Activated B cell treated with CpG ODN at 0.5 μM for 24 hours (primary cell): ENCODE data around the gene ASB2. TPM values are rescaled to one million over a fixed set of nuclear protein-coding genes. Genes with fewer than 3 reads are reported as not detected.

Experiments
- ATAC-seq: fragments of 200-7000 bp; cut with Tn5 transposase; one replicate; pipeline ENCODE4 v1.10.0; 2021; ENCODE audit warnings: low read depth, mild to moderate bottlenecking, moderate library complexity
- CTCF ChIA-PET: fragments of 350-600 bp; sonication (Branson Sonifier 250); formaldehyde crosslinking; loops from one replicate; lab custom pipeline; 2021; ENCODE audit warnings: antibody characterized with exemption; lab: Charles Lee
- POLR2A ChIA-PET: fragments of 350-600 bp; sonication (Branson Sonifier 250); formaldehyde crosslinking; loops from one replicate; lab custom pipeline; 2021; ENCODE audit warnings: antibody characterized with exemption; lab: Charles Lee
- DNase-seq: peaks from one replicate; pipeline ENCODE4 v3.0.0; 2022
- H3K27ac Mint-ChIP-seq: one replicate; pipeline ENCODE4 v1.8.0; 2020; ENCODE audit warnings: mixed read lengths
- H3K27me3 Mint-ChIP-seq: one replicate; pipeline ENCODE4 v1.8.0; 2021; ENCODE audit warnings: mixed read lengths
- H3K36me3 Mint-ChIP-seq: one replicate; pipeline ENCODE4 v1.8.0; 2021; ENCODE audit warnings: low read depth, mixed read lengths
- H3K4me1 Mint-ChIP-seq: one replicate; pipeline ENCODE4 v1.8.0; 2021; ENCODE audit warnings: mixed read lengths
- H3K4me3 Mint-ChIP-seq: one replicate; pipeline ENCODE4 v1.8.0; 2020; ENCODE audit warnings: mild to moderate bottlenecking, mixed read lengths
- H3K9me3 Mint-ChIP-seq: one replicate; pipeline ENCODE4 v1.8.0; 2020; ENCODE audit warnings: mixed read lengths
- intact Hi-C: fragments of 100-400 bp; cut with micrococcal nuclease; formaldehyde crosslinking; loops from one replicate; pipeline ENCODE4 v1.15.1; 2024
- total RNA-seq: library from RNA; stranded (reverse); gene quantifications from 2 replicates; pipeline ENCODE4 v1.2.3, GENCODE V29; 2022
- TF ChIP-seq, protein P1 (sequence below): fragments of 200-600 bp; IDR thresholded peaks from one replicate; pipeline ENCODE4 v1.8.0; 2022; ENCODE audit warnings: antibody characterized with exemption, mild to moderate bottlenecking

The ASB2 gene, protein sequence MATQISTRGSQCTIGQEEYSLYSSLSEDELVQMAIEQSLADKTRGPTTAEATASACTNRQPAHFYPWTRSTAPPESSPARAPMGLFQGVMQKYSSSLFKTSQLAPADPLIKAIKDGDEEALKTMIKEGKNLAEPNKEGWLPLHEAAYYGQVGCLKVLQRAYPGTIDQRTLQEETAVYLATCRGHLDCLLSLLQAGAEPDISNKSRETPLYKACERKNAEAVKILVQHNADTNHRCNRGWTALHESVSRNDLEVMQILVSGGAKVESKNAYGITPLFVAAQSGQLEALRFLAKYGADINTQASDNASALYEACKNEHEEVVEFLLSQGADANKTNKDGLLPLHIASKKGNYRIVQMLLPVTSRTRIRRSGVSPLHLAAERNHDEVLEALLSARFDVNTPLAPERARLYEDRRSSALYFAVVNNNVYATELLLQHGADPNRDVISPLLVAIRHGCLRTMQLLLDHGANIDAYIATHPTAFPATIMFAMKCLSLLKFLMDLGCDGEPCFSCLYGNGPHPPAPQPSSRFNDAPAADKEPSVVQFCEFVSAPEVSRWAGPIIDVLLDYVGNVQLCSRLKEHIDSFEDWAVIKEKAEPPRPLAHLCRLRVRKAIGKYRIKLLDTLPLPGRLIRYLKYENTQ
- 2.7 and 3.1 TPM in 2 replicates for total RNA-seq

DNA sequence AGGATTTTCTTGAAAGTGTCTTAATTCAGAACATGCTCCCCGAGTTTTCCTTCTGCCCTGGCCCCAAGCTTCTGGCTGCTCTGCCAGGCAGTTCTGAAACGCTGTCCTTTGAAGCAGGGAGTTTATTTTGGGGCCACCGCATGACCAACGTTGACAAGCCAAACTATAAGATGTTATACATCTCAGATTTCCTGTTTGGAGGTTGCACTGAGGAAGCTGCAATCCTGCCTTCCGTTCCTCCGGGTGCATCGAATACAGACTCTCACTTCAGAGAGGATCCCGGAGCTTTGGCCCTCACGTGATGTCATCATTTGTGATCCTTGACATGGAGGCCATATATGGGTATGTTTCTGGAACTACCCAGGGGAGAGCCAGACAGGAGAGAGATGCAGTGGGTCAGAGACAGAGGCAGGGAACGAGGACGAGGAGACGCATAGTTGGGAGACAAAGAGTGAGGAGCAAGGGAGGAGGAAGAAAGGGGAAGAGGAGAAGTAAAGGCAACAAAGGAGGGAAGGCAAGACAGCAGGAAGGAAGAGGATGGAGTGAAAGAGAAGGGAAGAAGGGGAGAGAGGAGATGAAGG lies at the start of gene ASB2:
Gene ASB2, minus strand, starts transcription at position 94 of the 581 bp plus-strand sequence. CDS start 12,031 bp downstream, outside the sequence.
- ChIA-PET CTCF (interaction anchor here (13.3 kb wide), 1 partner anchor 38 kb away, joined by 498 read pairs; no protein-coding TSS in a partner anchor), POLR2A (interaction anchor here (1.8 kb wide), 1 partner anchor 9 kb away, joined by 4 read pairs; no protein-coding TSS in a partner anchor)
- no peak within 1 kb of the TSS for H3K27ac Mint-ChIP-seq
- peaks cover 47% of the 10 kb centered on the region for H3K4me1 Mint-ChIP-seq
- H3K9me3 Mint-ChIP-seq = no peaks in the 10 kb centered on the region
- no peak for ATAC-seq
- H3K36me3 Mint-ChIP-seq = no peaks in the 10 kb centered on the region
- peaks cover 26% of the 10 kb centered on the region for H3K27me3 Mint-ChIP-seq
- H3K4me3 Mint-ChIP-seq = peak within 1 kb of the TSS; percentile 52
- intact Hi-C loops = loop anchor here (10.0 kb wide), 1 partner anchor 772 kb away; the partner anchor contains the start of genes GON7 and UBR7
- TF ChIP-seq, protein P1, sequence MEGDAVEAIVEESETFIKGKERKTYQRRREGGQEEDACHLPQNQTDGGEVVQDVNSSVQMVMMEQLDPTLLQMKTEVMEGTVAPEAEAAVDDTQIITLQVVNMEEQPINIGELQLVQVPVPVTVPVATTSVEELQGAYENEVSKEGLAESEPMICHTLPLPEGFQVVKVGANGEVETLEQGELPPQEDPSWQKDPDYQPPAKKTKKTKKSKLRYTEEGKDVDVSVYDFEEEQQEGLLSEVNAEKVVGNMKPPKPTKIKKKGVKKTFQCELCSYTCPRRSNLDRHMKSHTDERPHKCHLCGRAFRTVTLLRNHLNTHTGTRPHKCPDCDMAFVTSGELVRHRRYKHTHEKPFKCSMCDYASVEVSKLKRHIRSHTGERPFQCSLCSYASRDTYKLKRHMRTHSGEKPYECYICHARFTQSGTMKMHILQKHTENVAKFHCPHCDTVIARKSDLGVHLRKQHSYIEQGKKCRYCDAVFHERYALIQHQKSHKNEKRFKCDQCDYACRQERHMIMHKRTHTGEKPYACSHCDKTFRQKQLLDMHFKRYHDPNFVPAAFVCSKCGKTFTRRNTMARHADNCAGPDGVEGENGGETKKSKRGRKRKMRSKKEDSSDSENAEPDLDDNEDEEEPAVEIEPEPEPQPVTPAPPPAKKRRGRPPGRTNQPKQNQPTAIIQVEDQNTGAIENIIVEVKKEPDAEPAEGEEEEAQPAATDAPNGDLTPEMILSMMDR = no peak
- no peak for DNase-seq

DNA sequence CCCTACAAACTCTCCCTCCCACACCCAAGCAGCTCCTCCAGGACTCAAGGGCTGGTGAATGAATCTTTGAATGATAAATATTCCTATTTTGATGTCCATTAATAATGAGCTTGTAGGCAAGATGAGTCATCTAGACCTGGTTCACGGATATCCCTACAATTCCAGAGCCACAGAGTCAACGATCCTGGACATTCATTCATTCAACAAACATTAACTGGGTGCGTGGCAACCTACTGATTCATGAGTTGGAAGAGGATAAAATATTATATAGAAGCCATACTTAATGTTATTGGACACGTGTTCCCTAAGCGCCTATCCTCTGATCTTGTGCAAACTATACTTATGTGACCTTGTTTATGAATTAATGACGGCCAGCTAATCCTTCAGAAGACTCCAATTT lies 49.4 kb upstream of the ASB2 start:
- Mint-ChIP-seq H3K27me3 (peaks cover 29% of the 10 kb centered on the region), H3K27ac (no peak overlapping the region), H3K36me3 (no peaks in the 10 kb centered on the region), H3K9me3 (no peaks in the 10 kb centered on the region), H3K4me3 (peak overlapping the region; percentile 78), H3K4me1 (peaks cover 5% of the 10 kb centered on the region)
- ATAC-seq = no peak
- TF ChIP-seq, protein P1 = no peak
- DNase-seq = no peak
- POLR2A ChIA-PET = interaction anchor here (0.6 to 1.5 kb wide), 2 partner anchors 40 to 55 kb away, joined by 4 read pairs; partner anchors contain the start of genes DDX24 and IFI27L1
- CTCF ChIA-PET = interaction anchor here (0.9 to 1.3 kb wide), 5 partner anchors 11 to 155 kb away, joined by 3 to 5 read pairs (median 3); no protein-coding TSS in a partner anchor
- intact Hi-C loops = loop anchor here (1.0 kb wide), 2 partner anchors 54 to 56 kb away; partner anchors contain the start of genes DDX24 and IFI27L1

DNA sequence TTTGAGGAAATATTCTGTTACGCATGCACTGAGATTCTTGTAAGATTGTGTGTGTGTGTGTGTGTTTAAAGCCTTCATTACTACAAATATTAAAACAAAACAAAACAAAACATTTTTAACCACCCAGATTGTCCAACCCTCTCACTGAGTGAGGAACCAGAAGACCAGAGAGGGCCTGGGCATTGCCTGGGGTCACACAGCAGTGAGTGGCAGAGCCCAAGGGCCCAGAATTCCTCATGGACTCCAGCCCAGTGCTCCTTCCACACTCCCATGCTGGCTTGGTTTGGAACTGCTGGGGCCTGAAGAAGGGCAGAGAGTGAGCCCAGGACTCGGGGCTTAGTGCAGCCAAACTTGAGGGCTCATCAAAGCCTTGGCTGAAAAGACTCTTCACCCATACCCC lies 48.2 kb upstream of the ASB2 start:
- H3K36me3 Mint-ChIP-seq = no peaks in the 10 kb centered on the region
- H3K9me3 Mint-ChIP-seq = no peaks in the 10 kb centered on the region
- no peak for ATAC-seq
- ChIA-PET CTCF (interaction anchor here (1.3 kb wide), 1 partner anchor 156 kb away, joined by 3 read pairs; no protein-coding TSS in a partner anchor), POLR2A (no interaction called here)
- intact Hi-C loops = no loop called here
- TF ChIP-seq, protein P1 = no peak
- no peak overlapping the region for H3K4me3 Mint-ChIP-seq
- peaks cover 26% of the 10 kb centered on the region for H3K27me3 Mint-ChIP-seq
- H3K4me1 Mint-ChIP-seq = peaks cover 5% of the 10 kb centered on the region
- DNase-seq = no peak
- H3K27ac Mint-ChIP-seq = no peak overlapping the region

DNA sequence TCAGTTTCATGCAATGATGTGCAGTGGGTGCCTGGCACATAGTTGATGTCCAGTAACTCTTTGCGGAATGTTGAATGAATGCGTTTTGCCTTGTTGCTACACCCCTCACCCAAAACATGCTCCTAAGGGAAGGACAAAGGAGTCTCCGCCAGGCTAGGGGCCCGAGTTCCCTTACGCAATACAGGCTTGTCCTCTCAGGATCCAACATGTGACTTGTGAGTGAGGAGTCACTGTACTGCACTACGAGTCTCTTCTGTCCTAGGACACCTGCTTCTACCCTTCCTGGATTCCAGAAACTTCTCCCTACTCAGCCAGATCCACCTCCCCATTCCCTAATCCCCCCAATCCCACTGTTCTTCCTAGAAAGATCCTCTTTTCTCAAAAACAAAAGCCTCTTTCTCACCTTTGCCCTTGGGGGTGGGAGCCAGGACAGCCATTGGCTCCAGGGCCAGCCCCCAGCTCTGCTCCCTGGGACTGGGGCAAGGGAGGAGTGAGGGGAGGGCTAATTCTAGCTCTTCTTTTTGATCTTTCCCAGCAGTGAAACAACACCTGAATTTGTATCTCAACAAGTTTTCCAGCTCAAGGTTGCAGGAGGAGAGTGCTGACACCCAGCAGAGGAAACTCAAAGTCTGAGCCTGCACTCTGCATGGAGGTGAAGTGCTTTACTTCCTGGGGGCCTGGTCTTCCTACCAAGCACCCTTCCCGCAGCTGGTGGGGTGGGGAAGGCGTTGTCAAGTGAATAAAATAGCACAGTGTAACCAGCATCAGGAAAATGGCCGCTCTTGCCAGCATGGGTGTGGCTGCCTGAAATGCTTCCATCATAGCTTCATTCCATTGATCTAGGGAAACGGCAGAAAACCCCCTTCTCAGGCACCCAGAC lies 46.4 kb upstream of the ASB2 start:
- intact Hi-C loops = no loop called here
- ATAC-seq (no peak), DNase-seq (no peak)
- Mint-ChIP-seq H3K36me3 (no peaks in the 10 kb centered on the region), H3K9me3 (no peaks in the 10 kb centered on the region), H3K4me3 (no peak overlapping the region), H3K27me3 (peaks cover 26% of the 10 kb centered on the region), H3K4me1 (peaks cover 5% of the 10 kb centered on the region), H3K27ac (no peak overlapping the region)
- ChIA-PET CTCF (interaction anchor here (1.1 kb wide), 1 partner anchor 14 kb away, joined by 3 read pairs; no protein-coding TSS in a partner anchor), POLR2A (no interaction called here)
- TF ChIP-seq, protein P1 = no peak
